ENCODE measurements around the gene MTA1.
A peak's percentile ranks its signal among the peaks of the same experiment; 100 is the strongest.

MTA1 gene

GRCh38 chr14:105478398-105479251 lies 59.0 kb downstream of the MTA1 start:
- no peak for DNase-seq

GRCh38 chr14:105479431-105480158 lies 60.0 kb downstream of the MTA1 start:
- no peak for DNase-seq

GRCh38 chr14:105480199-105480746 lies 60.6 kb downstream of the MTA1 start:
- no peak for DNase-seq

- DNase-seq: peak; percentile 84
Observed at GRCh38 chr14:105480807-105481801, 61.5 kb downstream of the MTA1 start.

GRCh38 chr14:105481886-105482457 lies 62.3 kb downstream of the MTA1 start:
- DNase-seq: peak; percentile 91

GRCh38 chr14:105482486-105483110 lies 63.0 kb downstream of the MTA1 start:
- no peak for DNase-seq

- no peak for DNase-seq
Observed at GRCh38 chr14:105483300-105484068, 63.9 kb downstream of the MTA1 start.

- peak; percentile 63 for DNase-seq
Observed at GRCh38 chr14:105484069-105484996, 64.7 kb downstream of the MTA1 start.

GRCh38 chr14:105484997-105485393 lies 65.4 kb downstream of the MTA1 start:
- DNase-seq: no peak

- no peak for DNase-seq
Observed at GRCh38 chr14:105485739-105486162, 66.1 kb downstream of the MTA1 start.

- no peak for DNase-seq
Observed at GRCh38 chr14:105486163-105486973, 66.7 kb downstream of the MTA1 start, which contains the start of gene CRIP1. Gene CRIP1, plus strand, starts transcription at chr14:105486886. Its CDS starts 374 bp downstream, at chr14:105487260.

- DNase-seq: no peak
Observed at GRCh38 chr14:105486974-105487448, 67.4 kb downstream of the MTA1 start.

- DNase-seq: peak; percentile 54
Observed at GRCh38 chr14:105487449-105487985, 67.9 kb downstream of the MTA1 start.

- DNase-seq: no peak
Observed at GRCh38 chr14:105487986-105488777, 68.6 kb downstream of the MTA1 start.

GRCh38 chr14:105488781-105489541 lies 69.3 kb downstream of the MTA1 start:
- no peak for DNase-seq

GRCh38 chr14:105489542-105490266 lies 70.1 kb downstream of the MTA1 start:
- DNase-seq: peak; percentile 77
